Liver (tissue), 9 donors: ENCODE measurements around the gene GAD2. TPM values are rescaled to one million over a fixed set of nuclear protein-coding genes. Genes with fewer than 3 reads are reported as not detected.

Experiments used
- DNase-seq: peaks from one replicate; pipeline ENCODE4 v3.0.0-alpha.2; 2017; ENCODE audit warnings: low spot score
- H3K27ac ChIP-seq, 2 donors: one replicate each; pipeline ENCODE4 v1.7.0; 2013; ENCODE audit warnings: inconsistent platforms in 2 of 2, low read length in 2 of 2, control low read depth in 1 of 2, low read depth in 1 of 2, mild to moderate bottlenecking in 1 of 2
- H3K27me3 ChIP-seq, 4 donors: one replicate each; pipeline versions ENCODE4 v1.6.1 to v1.7.0; 2013; ENCODE audit warnings: low read length in 3 of 4, inconsistent platforms in 1 of 4, mild to moderate bottlenecking in 1 of 4, moderate library complexity in 1 of 4; ENCODE audit not compliant: control insufficient read depth in 4 of 4, insufficient read depth in 4 of 4
- H3K36me3 ChIP-seq, 4 donors: one replicate each; pipeline versions ENCODE4 v1.6.1 to v1.7.0; 2013; ENCODE audit warnings: low read length in 3 of 4, mild to moderate bottlenecking in 3 of 4, low read depth in 1 of 4, moderate library complexity in 1 of 4; ENCODE audit not compliant: control insufficient read depth in 4 of 4, insufficient read depth in 3 of 4
- H3K4me1 ChIP-seq, 4 donors: one replicate each; pipeline versions ENCODE4 v1.6.1 to v1.7.0; 2013; ENCODE audit warnings: low read length in 3 of 4, mild to moderate bottlenecking in 3 of 4, moderate library complexity in 1 of 4; ENCODE audit not compliant: control insufficient read depth in 4 of 4, insufficient read depth in 4 of 4
- H3K4me3 ChIP-seq, 3 donors: one replicate each; pipeline versions ENCODE4 v1.6.1 to v1.7.0; 2013; ENCODE audit warnings: low read length in 3 of 3, control low read depth in 1 of 3, low read depth in 1 of 3, mild to moderate bottlenecking in 1 of 3
- H3K9ac ChIP-seq, 2 donors: one replicate each; pipeline ENCODE4 v1.7.0; 2013; ENCODE audit warnings: low read length in 2 of 2, mild to moderate bottlenecking in 2 of 2, moderate library complexity in 2 of 2, control low read depth in 1 of 2, low read depth in 1 of 2
- H3K9me3 ChIP-seq, 4 donors: one replicate each; pipeline versions ENCODE4 v1.6.1 to v1.7.0; 2013; ENCODE audit warnings: low read length in 3 of 4; ENCODE audit not compliant: control insufficient read depth in 4 of 4
- ATF3 ChIP-seq: IDR thresholded peaks from 2 replicates; pipeline ENCODE4 v1.6.1; 2016; ENCODE audit warnings: antibody characterized with exemption
- CTCF ChIP-seq: fragments of 150-350 bp; IDR thresholded peaks from 2 replicates; pipeline ENCODE4 v1.5.1; 2017; ENCODE audit warnings: improper control_type of control experiment, low read depth, low read length; ENCODE audit not compliant: missing input control
- EGR1 ChIP-seq, 2 donors: IDR thresholded peaks; 2 replicates each; pipeline ENCODE4 v1.6.1; 2016 to 2018; ENCODE audit warnings: antibody characterized with exemption in 2 of 2, low read depth in 2 of 2
- FOXA1 ChIP-seq: IDR thresholded peaks from 2 replicates; pipeline ENCODE4 v1.6.1; 2016; ENCODE audit warnings: antibody characterized with exemption
- FOXA2 ChIP-seq: IDR thresholded peaks from 2 replicates; pipeline ENCODE4 v1.6.1; 2016; ENCODE audit warnings: antibody characterized with exemption
- GABPA ChIP-seq, 2 donors: IDR thresholded peaks in 1 of 2; conservative IDR thresholded peaks in 1 of 2; 2 replicates each; pipeline ENCODE4 v1.6.1; 2016; ENCODE audit warnings: antibody characterized with exemption in 2 of 2, mild to moderate bottlenecking in 1 of 2, moderate library complexity in 1 of 2
- HNF4A ChIP-seq, 2 donors: conservative IDR thresholded peaks; 2 replicates each; pipeline ENCODE4 v1.6.1; 2016; ENCODE audit warnings: antibody characterized with exemption in 2 of 2, mild to moderate bottlenecking in 2 of 2
- HNF4G ChIP-seq: IDR thresholded peaks from 2 replicates; pipeline ENCODE4 v1.6.1; 2016; ENCODE audit warnings: antibody characterized with exemption
- JUND ChIP-seq, 2 donors: IDR thresholded peaks; 2 replicates each; pipeline ENCODE4 v1.6.1; 2016; ENCODE audit warnings: antibody characterized with exemption in 2 of 2
- MAX ChIP-seq: IDR thresholded peaks from 2 replicates; pipeline ENCODE4 v1.6.1; 2016; ENCODE audit warnings: antibody characterized with exemption
- NR2F2 ChIP-seq: IDR thresholded peaks from 2 replicates; pipeline ENCODE4 v1.6.1; 2016; ENCODE audit warnings: antibody characterized with exemption
- RAD21 ChIP-seq, 2 donors: IDR thresholded peaks; 2 replicates each; pipeline ENCODE4 v1.6.1; 2016; ENCODE audit warnings: antibody characterized with exemption in 2 of 2, mild to moderate bottlenecking in 2 of 2
- REST ChIP-seq: IDR thresholded peaks from 2 replicates; pipeline ENCODE4 v1.6.1; 2016; ENCODE audit warnings: antibody characterized with exemption, mild to moderate bottlenecking
- RXRA ChIP-seq, 2 donors: IDR thresholded peaks; 2 replicates each; pipeline ENCODE4 v1.6.1; 2017 to 2018; ENCODE audit warnings: antibody characterized with exemption in 2 of 2, mild to moderate bottlenecking in 1 of 2
- SP1 ChIP-seq: IDR thresholded peaks from 2 replicates; pipeline ENCODE4 v1.6.1; 2018; ENCODE audit warnings: antibody characterized with exemption, mild to moderate bottlenecking
- TAF1 ChIP-seq: conservative IDR thresholded peaks from 2 replicates; pipeline ENCODE4 v1.6.1; 2016; ENCODE audit warnings: antibody characterized with exemption, mild to moderate bottlenecking
- YY1 ChIP-seq: IDR thresholded peaks from 2 replicates; pipeline ENCODE4 v1.6.1; 2016; ENCODE audit warnings: antibody characterized with exemption, mild to moderate bottlenecking
- ZBTB33 ChIP-seq: IDR thresholded peaks from 2 replicates; pipeline ENCODE4 v1.6.1; 2016; ENCODE audit warnings: antibody characterized with exemption
- WGBS: extraction: QIAGEN DNeasy Blood & Tissue Kit; methylation state at CpG from one replicate; pipeline ENCODE4 v1.1.7; 2013; 5-methylcytosine and 5-hydroxymethylcytosine counted together
- polyA plus RNA-seq, 2 donors: library from polyadenylated mRNA; stranded (reverse) in 1 of 2; unstranded in 1 of 2; fragments of 200-250 nt in 1 of 2; fragments of >200 nt in 1 of 2; fragmentation: Nextera tagmentation in 1 of 2; extraction: Ambion mirVana in 1 of 2; gene quantifications; one replicate each; pipeline versions ENCODE4 v1.2.1 to v1.2.3, GENCODE V29; 2013 to 2015
- total RNA-seq, 2 donors: library from RNA; depleted of rRNA; stranded (reverse); fragments of >200 nt; gene quantifications; one replicate each; pipeline ENCODE4 v1.2.3, GENCODE V29; 2014
- donor health status: healthy.
- donor health status: healthy.
- donor health status: healthy.
- donor health status: healthy.
- donor health status: healthy.

Gene GAD2
- total and polyA plus RNA-seq, 4 donors, result not detected

GRCh38 chr10:26211781-26212444 is 4.7 kb upstream of the GAD2 start:
- H3K36me3 ChIP-seq, result peaks cover 0 to 2% (median 0%) of the 10 kb centered on the region in 4 donors
- no peak overlapping the region for H3K27ac ChIP-seq
- H3K4me1 ChIP-seq, result peaks cover 6 to 21% (median 15%) of the 10 kb centered on the region in 4 donors
- H3K27me3 ChIP-seq, result peaks cover 5 to 36% (median 14%) of the 10 kb centered on the region in 4 donors
- no peak for DNase-seq
- WGBS, result 7% methylated on average over 37 of the region's 37 CpGs
- no peak overlapping the region for H3K9ac ChIP-seq
- H3K9me3 ChIP-seq, result peaks cover 0 to 1% (median 0%) of the 10 kb centered on the region in 4 donors
- H3K4me3 ChIP-seq, result no peak overlapping the region
- TF ChIP-seq NR2F2 (no peak), FOXA2 (no peak), SP1 (no peak), EGR1 (IDR thresholded peaks at IDR 0.05; ENCODE audit: low read depth in 2 of 2) (no peak), HNF4A (conservative IDR thresholded peaks at IDR 0.05) (no peak), CTCF (no peak), JUND (IDR thresholded peaks at IDR 0.05) (no peak), HNF4G (no peak)

- WGBS, result 7% methylated on average over 12 of the region's 12 CpGs
- no peak for DNase-seq
- Histone ChIP-seq H3K4me1 (peaks cover 6 to 25% (median 15%) of the 10 kb centered on the region in 4 donors), H3K36me3 (peaks cover 0 to 2% (median 0%) of the 10 kb centered on the region in 4 donors), H3K27ac (no peak overlapping the region), H3K4me3 (no peak overlapping the region), H3K9ac (no peak overlapping the region), H3K27me3 (peaks cover 5 to 36% (median 14%) of the 10 kb centered on the region in 4 donors), H3K9me3 (peaks cover 0 to 1% (median 0%) of the 10 kb centered on the region in 4 donors)
- TF ChIP-seq SP1, result no peak
- no peak for TF ChIP-seq YY1
- no peak for TF ChIP-seq RAD21 (IDR thresholded peaks at IDR 0.05)
- TF ChIP-seq ZBTB33, result no peak
- no peak for TF ChIP-seq RXRA (IDR thresholded peaks at IDR 0.05)
- TF ChIP-seq HNF4G, result no peak
- TF ChIP-seq TAF1, result no peak
- TF ChIP-seq GABPA (IDR thresholded peaks at IDR 0.05 in 1 of 2, conservative IDR thresholded peaks at IDR 0.05 in 1 of 2), result no peak
- TF ChIP-seq NR2F2, result no peak
- no peak for TF ChIP-seq ATF3
- no peak for TF ChIP-seq MAX
- TF ChIP-seq REST, result no peak
- no peak for TF ChIP-seq FOXA2
- no peak for TF ChIP-seq EGR1 (IDR thresholded peaks at IDR 0.05; ENCODE audit: low read depth in 2 of 2)
- no peak for TF ChIP-seq CTCF
- TF ChIP-seq FOXA1, result no peak
- no peak for TF ChIP-seq HNF4A (conservative IDR thresholded peaks at IDR 0.05)
- no peak for TF ChIP-seq JUND (IDR thresholded peaks at IDR 0.05)
These were observed 4.1 kb upstream of the GAD2 start for GRCh38 chr10:26212511-26212910.
